ENCODE measurements around the gene ALG14. TPM values are rescaled to one million over a fixed set of nuclear protein-coding genes. Genes with fewer than 3 reads are reported as not detected.

Gene ALG14
- total RNA-seq, 1 experiment from 2014 or later, result 2.2 TPM

DNA sequence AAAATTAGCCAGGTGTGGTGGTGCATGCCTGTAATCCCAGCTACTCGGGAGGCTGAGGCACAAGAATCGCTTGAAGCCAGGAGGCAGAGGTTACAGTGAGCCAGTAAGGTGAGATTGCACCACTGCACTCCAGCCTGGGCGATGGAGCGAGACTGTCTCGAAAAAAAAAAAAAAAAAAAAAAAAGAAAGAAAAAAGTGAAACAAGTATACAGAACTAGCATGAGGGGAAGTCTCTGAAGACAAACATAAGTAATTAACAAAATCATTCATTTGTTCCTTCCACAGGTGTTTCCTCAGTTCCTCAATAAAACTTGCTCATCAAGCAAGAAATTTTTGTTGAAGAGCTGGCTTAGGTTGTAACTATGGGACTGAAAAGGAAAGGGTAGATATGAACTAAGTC lies 93.6 kb downstream of the ALG14 start:
- H3K36me3 ChIP-seq (ENCODE audit: insufficient read depth, low read length), result no peaks in the 10 kb centered on the region
- no peaks in the 10 kb centered on the region for H3K9me3 ChIP-seq (ENCODE audit: low read length)
- H3K27me3 ChIP-seq (ENCODE audit: low read length), result no peaks in the 10 kb centered on the region
- no peak overlapping the region for H3K4me2 ChIP-seq (ENCODE audit: low read depth, low read length, poor library complexity, severe bottlenecking)
- no peaks in the 10 kb centered on the region for H3K4me1 ChIP-seq (ENCODE audit: low read length)
- H3K9ac ChIP-seq (ENCODE audit: low read length), result no peak overlapping the region
- no peaks in the 10 kb centered on the region for H4K20me1 ChIP-seq (ENCODE audit: insufficient read depth, low read depth, low read length)
- H2AFZ ChIP-seq (ENCODE audit: low read length), result no peak overlapping the region
- H3K9me2 ChIP-seq (replicated peaks; ENCODE audit: insufficient read depth, low read length), result no peaks in the 10 kb centered on the region
- no peak overlapping the region for H3K27ac ChIP-seq (ENCODE audit: low read length)
- no peak for DNase-seq
- no peak overlapping the region for H3K4me3 ChIP-seq (ENCODE audit: low read length)
- H3K79me2 ChIP-seq (ENCODE audit: low read length), result no peaks in the 10 kb centered on the region

GRCh38 chr1:94978401-94978800 lies 94.3 kb downstream of the ALG14 start:
- no peaks in the 10 kb centered on the region for H3K9me3 ChIP-seq (ENCODE audit: low read length)
- no peaks in the 10 kb centered on the region for H4K20me1 ChIP-seq (ENCODE audit: insufficient read depth, low read depth, low read length)
- no peak overlapping the region for H3K4me2 ChIP-seq (ENCODE audit: low read depth, low read length, poor library complexity, severe bottlenecking)
- H3K9ac ChIP-seq (ENCODE audit: low read length), result no peak overlapping the region
- no peak overlapping the region for H2AFZ ChIP-seq (ENCODE audit: low read length)
- H3K27ac ChIP-seq (ENCODE audit: low read length), result no peak overlapping the region
- H3K79me2 ChIP-seq (ENCODE audit: low read length), result no peaks in the 10 kb centered on the region
- no peaks in the 10 kb centered on the region for H3K27me3 ChIP-seq (ENCODE audit: low read length)
- no peak for DNase-seq
- no peak overlapping the region for H3K4me3 ChIP-seq (ENCODE audit: low read length)
- H3K36me3 ChIP-seq (ENCODE audit: insufficient read depth, low read length), result no peaks in the 10 kb centered on the region
- no peaks in the 10 kb centered on the region for H3K4me1 ChIP-seq (ENCODE audit: low read length)
- no peaks in the 10 kb centered on the region for H3K9me2 ChIP-seq (replicated peaks; ENCODE audit: insufficient read depth, low read length)

- Histone ChIP-seq H3K4me2 (ENCODE audit: low read depth, low read length, poor library complexity, severe bottlenecking) (no peak overlapping the region), H4K20me1 (ENCODE audit: insufficient read depth, low read depth, low read length) (no peaks in the 10 kb centered on the region), H3K4me1 (ENCODE audit: low read length) (no peaks in the 10 kb centered on the region), H3K27ac (ENCODE audit: low read length) (no peak overlapping the region), H3K27me3 (ENCODE audit: low read length) (no peaks in the 10 kb centered on the region), H3K79me2 (ENCODE audit: low read length) (no peaks in the 10 kb centered on the region), H3K4me3 (ENCODE audit: low read length) (no peak overlapping the region), H3K9ac (ENCODE audit: low read length) (no peak overlapping the region), H3K9me2 (replicated peaks; ENCODE audit: insufficient read depth, low read length) (no peaks in the 10 kb centered on the region), H3K36me3 (ENCODE audit: insufficient read depth, low read length) (no peaks in the 10 kb centered on the region), H3K9me3 (ENCODE audit: low read length) (no peaks in the 10 kb centered on the region), H2AFZ (ENCODE audit: low read length) (no peak overlapping the region)
- no peak for DNase-seq
Observed at GRCh38 chr1:94976971-94977548, 95.7 kb downstream of the ALG14 start.

- no peaks in the 10 kb centered on the region for H3K79me2 ChIP-seq (ENCODE audit: low read length)
- no peak overlapping the region for H3K4me3 ChIP-seq (ENCODE audit: low read length)
- H3K9ac ChIP-seq (ENCODE audit: low read length), result no peak overlapping the region
- no peak overlapping the region for H3K4me2 ChIP-seq (ENCODE audit: low read depth, low read length, poor library complexity, severe bottlenecking)
- no peak overlapping the region for H3K27ac ChIP-seq (ENCODE audit: low read length)
- H4K20me1 ChIP-seq (ENCODE audit: insufficient read depth, low read depth, low read length), result no peaks in the 10 kb centered on the region
- H3K36me3 ChIP-seq (ENCODE audit: insufficient read depth, low read length), result no peaks in the 10 kb centered on the region
- no peaks in the 10 kb centered on the region for H3K27me3 ChIP-seq (ENCODE audit: low read length)
- no peaks in the 10 kb centered on the region for H3K4me1 ChIP-seq (ENCODE audit: low read length)
- no peak overlapping the region for H2AFZ ChIP-seq (ENCODE audit: low read length)
- no peak for DNase-seq
- no peaks in the 10 kb centered on the region for H3K9me2 ChIP-seq (replicated peaks; ENCODE audit: insufficient read depth, low read length)
- no peaks in the 10 kb centered on the region for H3K9me3 ChIP-seq (ENCODE audit: low read length)
Observed at GRCh38 chr1:94974824-94975223, 97.9 kb downstream of the ALG14 start.

DNA sequence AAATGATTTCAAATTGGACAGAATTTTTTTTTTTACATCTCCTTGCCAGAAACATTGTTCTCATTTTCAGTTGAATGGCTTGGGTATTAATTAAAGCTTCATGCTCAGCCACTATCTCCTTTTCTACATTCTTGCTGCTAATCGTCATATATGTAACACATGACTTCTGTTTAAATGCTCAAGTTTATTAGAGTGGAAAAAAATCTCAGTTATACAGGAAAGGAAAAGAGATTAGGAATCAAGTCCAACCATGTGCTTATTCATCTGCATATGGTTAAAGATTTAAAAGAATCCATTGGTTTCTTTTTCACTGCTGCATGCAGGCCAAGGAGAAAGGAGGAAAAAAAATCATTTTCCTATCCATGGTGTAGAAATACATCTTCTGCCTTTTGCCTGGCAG lies 98.5 kb downstream of the ALG14 start:
- no peak for DNase-seq
- H3K4me2 ChIP-seq (ENCODE audit: low read depth, low read length, poor library complexity, severe bottlenecking), result no peak overlapping the region
- no peaks in the 10 kb centered on the region for H3K27me3 ChIP-seq (ENCODE audit: low read length)
- H2AFZ ChIP-seq (ENCODE audit: low read length), result no peak overlapping the region
- no peaks in the 10 kb centered on the region for H3K4me1 ChIP-seq (ENCODE audit: low read length)
- no peaks in the 10 kb centered on the region for H3K9me3 ChIP-seq (ENCODE audit: low read length)
- no peak overlapping the region for H3K9ac ChIP-seq (ENCODE audit: low read length)
- no peaks in the 10 kb centered on the region for H3K9me2 ChIP-seq (replicated peaks; ENCODE audit: insufficient read depth, low read length)
- no peak overlapping the region for H3K27ac ChIP-seq (ENCODE audit: low read length)
- no peak overlapping the region for H3K4me3 ChIP-seq (ENCODE audit: low read length)
- no peaks in the 10 kb centered on the region for H3K36me3 ChIP-seq (ENCODE audit: insufficient read depth, low read length)
- H4K20me1 ChIP-seq (ENCODE audit: insufficient read depth, low read depth, low read length), result no peaks in the 10 kb centered on the region
- no peaks in the 10 kb centered on the region for H3K79me2 ChIP-seq (ENCODE audit: low read length)

GRCh38 chr1:94973309-94973922 lies 99.3 kb downstream of the ALG14 start:
- no peaks in the 10 kb centered on the region for H3K36me3 ChIP-seq (ENCODE audit: insufficient read depth, low read length)
- H3K79me2 ChIP-seq (ENCODE audit: low read length), result no peaks in the 10 kb centered on the region
- no peaks in the 10 kb centered on the region for H3K27me3 ChIP-seq (ENCODE audit: low read length)
- DNase-seq, result no peak
- no peak overlapping the region for H3K4me2 ChIP-seq (ENCODE audit: low read depth, low read length, poor library complexity, severe bottlenecking)
- H4K20me1 ChIP-seq (ENCODE audit: insufficient read depth, low read depth, low read length), result no peaks in the 10 kb centered on the region
- no peaks in the 10 kb centered on the region for H3K9me2 ChIP-seq (replicated peaks; ENCODE audit: insufficient read depth, low read length)
- no peak overlapping the region for H2AFZ ChIP-seq (ENCODE audit: low read length)
- H3K9me3 ChIP-seq (ENCODE audit: low read length), result no peaks in the 10 kb centered on the region
- no peak overlapping the region for H3K27ac ChIP-seq (ENCODE audit: low read length)
- H3K4me3 ChIP-seq (ENCODE audit: low read length), result no peak overlapping the region
- H3K4me1 ChIP-seq (ENCODE audit: low read length), result no peaks in the 10 kb centered on the region
- no peak overlapping the region for H3K9ac ChIP-seq (ENCODE audit: low read length)

- no peak overlapping the region for H3K4me3 ChIP-seq (ENCODE audit: low read length)
- H3K9me3 ChIP-seq (ENCODE audit: low read length), result no peaks in the 10 kb centered on the region
- H3K36me3 ChIP-seq (ENCODE audit: insufficient read depth, low read length), result no peaks in the 10 kb centered on the region
- no peak overlapping the region for H3K27ac ChIP-seq (ENCODE audit: low read length)
- H3K9ac ChIP-seq (ENCODE audit: low read length), result no peak overlapping the region
- no peak overlapping the region for H3K4me2 ChIP-seq (ENCODE audit: low read depth, low read length, poor library complexity, severe bottlenecking)
- no peaks in the 10 kb centered on the region for H3K4me1 ChIP-seq (ENCODE audit: low read length)
- H3K79me2 ChIP-seq (ENCODE audit: low read length), result no peaks in the 10 kb centered on the region
- H2AFZ ChIP-seq (ENCODE audit: low read length), result no peak overlapping the region
- no peak for DNase-seq
- H3K9me2 ChIP-seq (replicated peaks; ENCODE audit: insufficient read depth, low read length), result no peaks in the 10 kb centered on the region
- H3K27me3 ChIP-seq (ENCODE audit: low read length), result no peaks in the 10 kb centered on the region
- H4K20me1 ChIP-seq (ENCODE audit: insufficient read depth, low read depth, low read length), result no peaks in the 10 kb centered on the region
Observed at GRCh38 chr1:94971491-94971924, 101.2 kb downstream of the ALG14 start.

DNA sequence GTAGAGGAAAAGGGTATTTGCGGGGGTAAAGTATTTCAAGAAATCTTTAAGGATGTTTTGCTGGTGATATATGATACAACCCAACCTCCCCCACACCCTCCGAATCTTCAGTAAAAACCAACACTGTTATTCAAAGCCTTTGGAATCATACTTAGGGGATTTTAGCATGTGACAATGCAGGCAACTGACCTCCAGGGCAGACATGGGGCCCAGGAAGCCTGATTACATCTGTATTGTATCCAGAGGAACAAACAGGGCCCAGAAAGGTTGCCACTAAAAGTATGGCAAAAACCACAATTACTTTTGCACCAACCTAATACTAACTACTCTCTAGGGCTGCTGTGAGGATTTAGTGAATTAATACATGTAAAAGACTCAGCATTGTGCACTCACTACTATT lies 102.0 kb downstream of the ALG14 start:
- Histone ChIP-seq H3K4me3 (ENCODE audit: low read length) (no peak overlapping the region), H3K9me2 (replicated peaks; ENCODE audit: insufficient read depth, low read length) (no peaks in the 10 kb centered on the region), H3K79me2 (ENCODE audit: low read length) (no peaks in the 10 kb centered on the region), H4K20me1 (ENCODE audit: insufficient read depth, low read depth, low read length) (no peaks in the 10 kb centered on the region), H3K27ac (ENCODE audit: low read length) (no peak overlapping the region), H2AFZ (ENCODE audit: low read length) (no peak overlapping the region), H3K4me2 (ENCODE audit: low read depth, low read length, poor library complexity, severe bottlenecking) (no peak overlapping the region), H3K9ac (ENCODE audit: low read length) (no peak overlapping the region), H3K27me3 (ENCODE audit: low read length) (no peaks in the 10 kb centered on the region), H3K36me3 (ENCODE audit: insufficient read depth, low read length) (no peaks in the 10 kb centered on the region), H3K4me1 (ENCODE audit: low read length) (no peaks in the 10 kb centered on the region), H3K9me3 (ENCODE audit: low read length) (no peaks in the 10 kb centered on the region)
- no peak for DNase-seq
